ENCODE results near the gene URI1.

Gene URI1

DNA sequence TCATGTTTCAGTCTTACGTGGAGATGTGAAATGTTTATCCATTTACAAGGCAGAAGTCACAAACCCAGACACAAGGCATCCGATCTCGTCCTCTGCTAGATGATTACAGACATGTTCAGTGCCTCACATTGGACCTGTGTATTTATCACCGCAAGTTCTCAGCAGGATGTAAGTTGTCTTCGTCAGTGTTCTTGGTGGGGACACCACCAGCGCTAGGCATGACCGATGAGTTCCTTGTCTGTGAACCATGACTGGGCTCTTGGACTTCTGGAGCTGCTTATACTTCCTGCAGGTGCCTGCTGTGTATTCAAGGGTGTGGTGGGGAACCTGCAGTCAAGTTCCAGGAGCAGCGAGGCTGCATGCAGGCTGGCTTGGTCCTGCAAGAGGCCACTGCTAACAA lies 105.4 kb downstream of the URI1 start:
- no peaks in the 10 kb centered on the region for H3K27me3 Mint-ChIP-seq
- no peak overlapping the region for H3K4me3 Mint-ChIP-seq
- DNase-seq = no peak
- no peak for ATAC-seq (replicated peaks)
- H3K36me3 Mint-ChIP-seq (ENCODE audit: insufficient read depth) = peaks cover 3% of the 10 kb centered on the region
- H3K27ac Mint-ChIP-seq = no peak overlapping the region
- H3K9me3 Mint-ChIP-seq = no peaks in the 10 kb centered on the region
- H3K4me1 Mint-ChIP-seq (ENCODE audit: low read depth in 2 of 2) = peaks cover 2 to 17% of the 10 kb centered on the region in 2 donors

DNA sequence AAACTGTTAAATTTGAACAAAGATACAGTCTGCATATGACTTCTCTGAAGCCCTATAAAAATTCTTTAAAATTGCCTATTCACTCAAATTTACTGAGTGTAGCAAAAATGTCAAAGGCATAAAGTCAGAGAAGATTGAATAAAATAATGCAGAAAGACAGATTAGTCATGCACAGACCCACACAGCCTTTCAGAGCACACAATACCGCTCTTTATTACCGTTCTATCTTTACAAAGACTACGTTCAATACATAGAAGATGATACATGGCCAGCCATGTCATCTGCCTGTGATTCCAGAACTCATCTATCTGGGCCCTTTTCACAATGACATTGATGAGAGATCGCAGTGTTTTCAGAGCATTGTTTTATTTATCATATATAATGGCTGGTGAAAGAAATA lies 107.2 kb downstream of the URI1 start:
- Mint-ChIP-seq H3K4me1 (ENCODE audit: low read depth in 2 of 2) (peaks cover 2 to 17% of the 10 kb centered on the region in 2 donors), H3K36me3 (ENCODE audit: insufficient read depth) (peaks cover 3% of the 10 kb centered on the region), H3K27ac (no peak overlapping the region), H3K4me3 (no peak overlapping the region), H3K9me3 (no peaks in the 10 kb centered on the region), H3K27me3 (no peaks in the 10 kb centered on the region)
- DNase-seq = no peak
- no peak for ATAC-seq (replicated peaks)

DNA sequence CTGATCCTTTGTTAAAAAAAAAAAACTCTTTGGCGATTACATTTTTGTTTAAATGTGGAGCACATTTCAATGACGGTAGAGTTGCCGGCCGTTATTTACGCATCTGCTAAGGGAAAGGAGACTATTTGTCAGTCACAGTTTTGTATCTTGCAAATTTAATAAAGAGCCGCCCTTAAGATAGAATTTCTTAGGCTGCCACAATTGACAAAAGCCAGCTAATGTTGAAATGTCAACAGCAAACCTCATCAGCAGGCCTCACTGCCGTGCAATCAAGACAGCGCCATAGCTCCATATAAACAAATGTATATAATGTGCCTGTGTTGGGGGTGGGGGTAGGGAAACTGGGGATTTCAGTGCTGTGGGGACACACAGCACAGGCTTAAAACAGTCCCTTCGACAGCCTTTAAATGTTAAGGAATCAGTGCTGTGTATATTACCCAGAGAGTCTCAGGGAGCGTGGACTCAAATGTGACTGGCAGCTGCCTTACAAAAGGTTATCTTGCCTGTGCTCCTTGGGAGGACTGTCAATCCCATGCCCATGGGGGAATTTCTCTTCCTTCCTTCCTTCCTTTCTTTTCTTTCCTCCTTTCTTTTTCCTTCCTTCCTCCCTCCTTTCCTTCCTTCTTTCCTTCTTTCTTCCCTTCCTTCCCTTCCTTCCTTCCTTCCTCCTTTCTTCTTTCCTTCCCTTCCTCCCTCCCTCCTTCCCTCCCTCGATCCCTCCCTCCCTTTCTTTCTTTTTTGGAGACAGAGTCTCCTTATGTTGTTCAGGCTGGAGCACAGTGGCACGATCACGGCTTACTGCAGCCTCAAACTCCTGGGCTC lies 108.0 kb downstream of the URI1 start:
- Mint-ChIP-seq H3K4me3 (no peak overlapping the region), H3K27ac (peak overlapping the region in 1 of 2 donors; percentile 60), H3K9me3 (no peaks in the 10 kb centered on the region), H3K27me3 (no peaks in the 10 kb centered on the region), H3K36me3 (ENCODE audit: insufficient read depth) (peaks cover 1% of the 10 kb centered on the region), H3K4me1 (ENCODE audit: low read depth in 2 of 2) (peaks cover 2 to 17% of the 10 kb centered on the region in 2 donors)
- ATAC-seq (replicated peaks) (no peak), DNase-seq (no peak)

DNA sequence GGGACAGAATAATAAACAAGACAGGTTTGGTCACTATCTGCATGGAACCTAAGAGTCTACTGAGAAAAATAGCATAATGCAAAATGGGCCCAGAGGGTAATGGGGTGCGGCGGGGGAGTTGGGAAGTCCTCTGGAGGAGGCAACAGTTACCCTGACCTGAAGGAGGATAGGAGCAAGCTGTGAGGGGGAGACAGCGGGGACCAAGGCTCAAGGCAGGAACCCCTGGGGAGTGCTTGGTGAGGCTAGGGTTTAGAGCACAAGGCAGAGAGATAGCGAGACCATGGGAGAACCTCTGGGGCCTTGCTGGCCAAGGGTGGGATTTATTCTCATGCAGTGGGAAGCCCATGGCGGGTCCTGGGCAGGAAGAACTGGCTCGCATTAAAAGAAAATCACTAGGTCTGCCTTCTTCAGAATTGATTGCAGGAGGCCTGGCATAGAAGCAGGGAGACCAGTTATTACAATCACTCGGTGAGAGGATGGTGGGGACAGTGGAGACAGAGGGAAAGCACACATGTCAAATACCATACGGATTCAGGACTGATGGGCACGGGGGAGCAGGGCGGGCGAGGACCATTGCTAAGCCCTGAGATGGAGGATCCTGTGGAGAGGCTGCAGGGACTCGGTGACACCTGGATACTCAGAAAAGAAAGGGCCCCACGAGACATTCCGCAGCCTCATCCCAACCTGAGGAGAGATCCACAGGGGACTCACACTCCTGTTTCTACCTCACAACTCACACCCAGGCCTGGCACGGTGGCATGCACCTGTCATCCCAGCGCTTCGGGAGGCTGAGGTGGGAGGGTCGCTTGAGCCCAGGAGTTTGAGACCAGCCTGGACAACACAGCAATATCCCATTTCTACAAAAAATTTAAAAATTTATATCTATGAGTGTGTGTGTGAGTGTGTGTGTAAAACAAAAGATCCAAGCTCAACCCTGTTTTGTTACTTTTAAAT lies 110.4 kb downstream of the URI1 start:
- no peak for ATAC-seq (replicated peaks)
- Mint-ChIP-seq H3K4me1 (ENCODE audit: low read depth in 2 of 2) (peaks cover 2 to 4% of the 10 kb centered on the region in 2 donors), H3K27ac (no peak overlapping the region), H3K9me3 (no peaks in the 10 kb centered on the region), H3K36me3 (ENCODE audit: insufficient read depth) (no peaks in the 10 kb centered on the region), H3K27me3 (no peaks in the 10 kb centered on the region), H3K4me3 (no peak overlapping the region)
- DNase-seq = no peak

DNA sequence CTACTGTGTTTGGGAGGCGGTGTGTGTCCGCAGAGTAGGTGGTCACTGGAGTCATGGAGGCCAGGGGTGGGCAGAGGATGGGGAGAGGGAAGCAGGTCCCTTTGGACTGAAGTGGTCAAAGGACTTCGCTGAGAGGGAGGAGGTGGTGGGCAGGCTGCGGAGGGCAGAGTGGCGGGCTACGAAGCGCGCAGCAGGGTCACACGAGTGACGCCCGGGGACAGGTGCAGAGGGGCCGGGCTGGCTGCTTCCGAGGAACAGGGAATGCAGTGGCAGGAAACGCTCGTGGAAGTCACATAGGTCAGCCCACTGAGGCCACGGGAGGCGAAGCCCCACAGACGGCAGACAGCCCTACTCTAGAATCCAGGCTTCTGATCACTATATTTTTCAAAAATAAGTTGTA lies 111.5 kb downstream of the URI1 start:
- Mint-ChIP-seq H3K27me3 (no peaks in the 10 kb centered on the region), H3K4me1 (ENCODE audit: low read depth in 2 of 2) (peaks cover 2 to 4% of the 10 kb centered on the region in 2 donors), H3K4me3 (no peak overlapping the region), H3K27ac (no peak overlapping the region), H3K36me3 (ENCODE audit: insufficient read depth) (no peaks in the 10 kb centered on the region), H3K9me3 (no peaks in the 10 kb centered on the region)
- DNase-seq = no peak
- ATAC-seq (replicated peaks) = no peak

DNA sequence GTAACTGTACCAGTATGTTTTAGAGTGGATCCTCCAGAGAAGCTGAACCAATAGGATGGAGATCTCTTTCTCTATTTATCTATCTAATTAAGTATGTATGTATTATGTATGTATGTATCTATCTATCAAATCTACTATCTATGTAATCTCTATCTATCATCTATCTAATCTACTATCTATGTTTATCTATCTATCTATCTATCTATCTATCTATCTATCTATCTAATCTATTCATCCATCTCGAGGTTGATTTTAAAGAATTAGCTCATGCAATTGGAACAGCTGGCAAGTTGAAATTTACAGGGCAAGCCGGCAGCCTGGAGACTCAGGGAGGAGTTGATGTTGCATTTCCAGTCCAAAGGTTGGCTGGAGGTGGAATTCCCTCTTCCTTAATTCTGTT lies 112.2 kb downstream of the URI1 start:
- H3K9me3 Mint-ChIP-seq = no peaks in the 10 kb centered on the region
- H3K27me3 Mint-ChIP-seq = no peaks in the 10 kb centered on the region
- DNase-seq (no peak), ATAC-seq (replicated peaks) (no peak)
- no peak overlapping the region for H3K27ac Mint-ChIP-seq
- no peaks in the 10 kb centered on the region for H3K36me3 Mint-ChIP-seq (ENCODE audit: insufficient read depth)
- no peak overlapping the region for H3K4me3 Mint-ChIP-seq
- H3K4me1 Mint-ChIP-seq (ENCODE audit: low read depth in 2 of 2) = peaks cover 2 to 4% of the 10 kb centered on the region in 2 donors

DNA sequence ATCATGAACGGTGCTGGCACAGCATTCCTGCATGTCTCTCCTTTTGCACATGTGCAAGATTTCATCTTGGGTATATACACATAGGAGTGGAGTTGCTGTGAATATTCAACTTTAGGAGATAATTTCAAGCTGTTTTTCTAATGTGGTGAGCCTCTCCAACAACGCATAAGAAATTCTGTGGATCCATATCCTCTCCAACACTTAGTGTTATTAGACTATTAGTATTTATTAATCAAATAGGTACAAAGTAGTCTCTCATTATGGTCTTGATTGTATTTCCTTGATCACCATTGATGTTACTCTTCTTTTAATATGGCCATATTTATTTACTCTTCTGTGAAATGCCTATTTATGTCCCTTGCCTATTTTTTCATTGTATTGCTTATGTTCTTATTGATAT lies 114.5 kb downstream of the URI1 start:
- Mint-ChIP-seq H3K27ac (peak overlapping the region in 1 of 2 donors; percentile 21), H3K9me3 (no peaks in the 10 kb centered on the region), H3K27me3 (peaks cover 0 to 5% of the 10 kb centered on the region in 2 donors), H3K4me1 (ENCODE audit: low read depth in 2 of 2) (peaks cover 2 to 4% of the 10 kb centered on the region in 2 donors), H3K36me3 (ENCODE audit: insufficient read depth) (no peaks in the 10 kb centered on the region), H3K4me3 (no peak overlapping the region)
- ATAC-seq (replicated peaks) (no peak), DNase-seq (no peak)

DNA sequence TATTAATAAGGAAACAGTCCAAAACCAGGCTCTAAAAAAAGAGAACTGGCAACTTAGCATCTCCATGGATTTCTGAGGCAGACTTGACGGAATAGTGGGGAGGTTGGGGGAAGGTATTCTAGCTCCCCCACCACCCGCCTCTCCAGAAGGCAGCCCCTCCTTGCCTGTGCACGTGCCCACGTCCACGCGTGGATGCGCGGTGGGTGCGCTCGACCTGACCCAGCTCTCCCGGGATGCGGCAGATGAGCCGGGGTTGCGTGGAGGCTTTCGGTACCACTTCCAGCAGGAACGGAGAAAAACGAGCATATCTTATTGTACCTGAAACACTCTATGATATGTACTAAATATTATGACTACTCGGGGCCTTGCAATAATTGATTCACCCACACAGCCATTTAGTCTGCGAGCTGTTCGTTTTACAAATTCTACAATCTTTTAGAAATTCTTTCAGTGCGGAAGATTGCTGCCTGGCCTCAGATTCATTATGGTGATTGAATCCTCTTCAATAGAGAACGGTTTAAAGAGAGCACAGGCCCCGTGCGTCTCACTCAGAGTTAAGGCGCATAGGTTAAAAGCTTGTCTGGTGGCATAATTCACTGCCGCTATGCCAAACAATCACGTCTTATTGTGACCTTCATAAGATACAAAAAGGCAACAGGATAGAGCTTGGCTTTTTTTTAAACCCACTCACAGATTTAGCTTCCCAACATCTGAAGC lies 117.9 kb downstream of the URI1 start:
- no peak for ATAC-seq (replicated peaks)
- H3K4me1 Mint-ChIP-seq (ENCODE audit: low read depth in 2 of 2) = no peaks in the 10 kb centered on the region

DNA sequence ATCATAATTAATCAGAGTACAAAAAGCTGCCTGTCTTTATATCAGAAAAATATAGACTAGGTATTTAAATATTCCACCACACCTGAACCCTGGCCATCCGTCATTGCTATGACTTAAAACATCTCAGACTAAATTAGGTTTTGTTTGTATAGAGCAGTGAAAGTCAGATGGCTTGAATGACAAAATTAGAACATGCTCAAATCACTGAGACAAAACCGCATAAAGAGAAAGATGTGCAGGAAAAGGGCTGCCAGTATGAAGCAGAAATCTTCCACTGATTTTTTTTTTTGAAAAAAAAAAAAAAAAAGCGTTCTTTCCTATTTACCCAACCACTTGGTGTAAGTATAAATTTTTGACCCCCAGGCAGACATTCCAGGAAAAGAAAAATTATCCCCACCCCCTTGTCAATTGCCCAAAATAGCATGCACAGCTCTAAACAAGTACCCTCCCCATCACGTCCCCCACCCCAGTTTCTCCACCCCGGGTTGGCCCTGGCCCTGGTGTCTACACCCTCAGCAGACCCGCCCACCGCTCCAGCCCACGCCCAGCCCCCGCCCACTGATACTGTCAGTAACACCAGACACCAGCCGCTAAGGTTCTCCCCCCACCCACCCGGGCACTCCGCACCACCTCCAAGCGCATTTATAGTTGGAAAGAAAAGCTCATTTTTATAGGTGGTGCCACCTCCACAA lies 118.6 kb downstream of the URI1 start:
- H3K4me1 Mint-ChIP-seq (ENCODE audit: low read depth in 2 of 2) = no peaks in the 10 kb centered on the region
- no peak for ATAC-seq (replicated peaks)
- no peaks in the 10 kb centered on the region for H3K9me3 Mint-ChIP-seq
- no peak overlapping the region for H3K4me3 Mint-ChIP-seq
- no peaks in the 10 kb centered on the region for H3K36me3 Mint-ChIP-seq (ENCODE audit: insufficient read depth)
- peaks cover 7 to 22% of the 10 kb centered on the region in 2 donors for H3K27me3 Mint-ChIP-seq
- no peak overlapping the region for H3K27ac Mint-ChIP-seq
- no peak for DNase-seq

More for the DNA sequence above, 117.9 kb downstream of the URI1 start:
- peaks cover under 1 to 22% of the 10 kb centered on the region in 2 donors for H3K27me3 Mint-ChIP-seq
- no peak overlapping the region for H3K4me3 Mint-ChIP-seq
- H3K36me3 Mint-ChIP-seq (ENCODE audit: insufficient read depth) = no peaks in the 10 kb centered on the region
- DNase-seq = no peak
- no peaks in the 10 kb centered on the region for H3K9me3 Mint-ChIP-seq
- H3K27ac Mint-ChIP-seq = no peak overlapping the region

DNA sequence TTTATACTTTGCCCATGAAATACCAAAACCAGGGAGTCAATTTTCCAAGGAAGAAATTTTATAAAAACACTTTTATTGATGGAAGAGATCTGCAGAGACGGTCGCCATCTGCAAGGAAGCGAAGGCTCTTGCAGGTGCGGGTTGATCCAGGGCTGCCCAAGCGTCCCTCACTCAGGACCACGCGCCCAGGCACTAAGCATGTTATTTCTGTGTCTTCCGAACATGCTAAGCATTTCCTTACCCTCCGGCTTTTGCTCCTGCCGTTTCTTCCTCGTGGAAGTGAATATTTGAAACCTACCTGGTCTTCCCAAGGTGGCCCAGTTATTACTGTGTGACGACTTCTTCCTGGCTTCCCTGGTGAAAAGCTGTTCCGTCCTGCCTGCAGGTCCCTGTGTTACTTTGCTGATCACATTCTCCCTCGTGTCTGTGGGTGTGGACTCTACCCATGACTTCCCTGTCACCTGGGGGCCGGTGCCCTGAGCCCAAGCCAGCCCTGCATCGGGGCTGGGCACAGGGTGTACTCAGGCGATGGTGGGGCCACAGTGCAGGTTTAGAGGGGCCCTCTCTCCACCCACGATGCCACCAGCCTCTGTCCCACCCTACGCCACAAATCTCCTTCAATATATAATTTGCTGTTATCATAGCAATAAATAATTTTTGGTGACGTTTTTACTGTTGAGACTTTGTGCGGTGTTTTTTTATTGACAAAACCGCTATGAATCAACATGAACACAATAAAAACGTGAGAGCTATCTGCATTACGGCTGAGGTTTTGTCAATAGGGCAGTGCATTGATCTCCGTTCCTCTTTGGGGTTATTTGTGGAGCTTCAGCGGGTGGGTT lies 119.4 kb downstream of the URI1 start:
- H3K9me3 Mint-ChIP-seq = no peaks in the 10 kb centered on the region
- ATAC-seq (replicated peaks) (no peak), DNase-seq (no peak)
- H3K36me3 Mint-ChIP-seq (ENCODE audit: insufficient read depth) = no peaks in the 10 kb centered on the region
- no peaks in the 10 kb centered on the region for H3K4me1 Mint-ChIP-seq (ENCODE audit: low read depth in 2 of 2)
- H3K27me3 Mint-ChIP-seq = peaks cover 7 to 22% of the 10 kb centered on the region in 2 donors
- peak overlapping the region in 1 of 2 donors; percentile 44 for H3K27ac Mint-ChIP-seq
- no peak overlapping the region for H3K4me3 Mint-ChIP-seq

DNA sequence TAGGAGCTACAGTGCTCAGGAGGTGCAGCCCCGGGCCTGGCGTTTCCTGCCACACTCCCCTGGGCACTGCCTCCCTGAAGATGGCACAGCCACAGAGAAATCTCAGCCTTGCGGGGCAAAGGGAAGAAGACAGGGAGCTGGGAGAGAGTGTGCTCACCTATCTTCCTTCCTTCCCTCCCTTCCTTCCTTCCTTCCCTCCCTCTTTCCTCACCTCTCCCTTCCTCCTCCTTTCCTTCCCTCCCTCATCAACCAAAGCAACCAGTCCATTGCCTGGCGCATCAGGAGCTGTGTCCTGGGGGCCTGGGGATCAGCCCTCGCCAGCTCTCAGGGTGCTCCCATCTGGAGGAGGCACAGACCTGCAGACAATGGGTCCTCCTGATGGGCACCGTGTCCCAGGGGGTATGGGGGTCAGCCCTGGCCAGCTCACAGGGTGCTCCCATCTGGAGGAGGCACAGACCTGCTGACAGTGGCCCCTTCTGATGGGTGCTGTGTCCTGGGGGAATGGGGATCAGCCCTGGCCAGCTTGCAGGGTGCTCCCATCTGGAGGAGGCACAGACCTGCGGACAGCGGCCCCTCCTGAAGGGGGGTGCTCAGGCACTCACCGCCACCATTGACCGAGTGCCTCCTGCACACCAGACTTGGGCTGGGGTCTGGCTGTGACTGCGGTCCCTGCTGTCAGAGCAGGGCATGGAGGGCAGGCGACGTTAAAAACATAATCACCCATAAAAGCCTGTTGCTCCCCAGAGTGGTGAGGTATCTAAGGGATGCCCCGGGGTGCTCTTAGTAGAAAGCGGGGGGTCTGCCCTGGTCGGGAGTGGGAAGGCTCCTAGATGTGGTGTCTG lies 120.2 kb downstream of the URI1 start:
- no peaks in the 10 kb centered on the region for H3K9me3 Mint-ChIP-seq
- peaks cover 7 to 22% of the 10 kb centered on the region in 2 donors for H3K27me3 Mint-ChIP-seq
- no peak overlapping the region for H3K4me3 Mint-ChIP-seq
- ATAC-seq (replicated peaks) (no peak), DNase-seq (no peak)
- no peaks in the 10 kb centered on the region for H3K36me3 Mint-ChIP-seq (ENCODE audit: insufficient read depth)
- H3K27ac Mint-ChIP-seq = no peak overlapping the region
- H3K4me1 Mint-ChIP-seq (ENCODE audit: low read depth in 2 of 2) = no peaks in the 10 kb centered on the region
